Thoracic aorta (tissue), 2 donors: ENCODE data around the gene MAFG. TPM values are rescaled to one million over a fixed set of nuclear protein-coding genes. Genes with fewer than 3 reads are reported as not detected.

ENCODE experiments used
- ATAC-seq: fragments of 150-250 bp; one replicate; pipeline ENCODE4 v1.8.0; 2017; ENCODE audit warnings: low read depth; ENCODE audit not compliant: insufficient number of reproducible peaks, low FRiP score
- DNase-seq: peaks from one replicate; pipeline ENCODE4 v3.0.0-alpha.2; 2020; ENCODE audit warnings: low spot score
- H3K27ac ChIP-seq, 2 donors: fragments of 200-600 bp; sonication (generic); 1 replicate in 1 of 2; 2 replicates in 1 of 2; pipeline ENCODE4 v1.5.1; 2016; ENCODE audit warnings: mild to moderate bottlenecking in 2 of 2, moderate library complexity in 2 of 2
- H3K27me3 ChIP-seq: fragments of 200-600 bp; sonication (generic); replicated peaks from 2 replicates; pipeline ENCODE4 v1.6.0; 2016; ENCODE audit warnings: mild to moderate bottlenecking; ENCODE audit not compliant: insufficient read depth
- H3K36me3 ChIP-seq: fragments of 200-600 bp; sonication (generic); one replicate; pipeline ENCODE4 v1.5.1; 2016
- H3K4me1 ChIP-seq, 2 donors: fragments of 200-600 bp; sonication (generic); 1 replicate in 1 of 2; 2 replicates in 1 of 2; pipeline versions ENCODE4 v1.5.1 to v1.6.0; 2016; ENCODE audit warnings: low read depth in 2 of 2, mild to moderate bottlenecking in 1 of 2; ENCODE audit not compliant: control insufficient read depth in 1 of 2
- H3K4me3 ChIP-seq: fragments of 200-600 bp; sonication (generic); 2 replicates; pipeline ENCODE4 v1.5.1; 2016; ENCODE audit warnings: mild to moderate bottlenecking
- H3K9me3 ChIP-seq: fragments of 200-600 bp; sonication (generic); 2 replicates; pipeline ENCODE4 v1.5.1; 2016
- CTCF ChIP-seq: fragments of 200-600 bp; sonication (generic); IDR thresholded peaks from one replicate; pipeline ENCODE4 v1.5.1; 2019; ENCODE audit warnings: antibody characterized with exemption
- total RNA-seq, 2 donors: library from RNA; depleted of rRNA; stranded (reverse); fragments of >200 nt; gene quantifications; one replicate each; pipeline versions ENCODE4 v1.1.0 to v1.2.3, GENCODE V29; 2016

The MAFG gene
- total RNA-seq, 2 donors from 2014 or later, result 29.8 to 32.1 TPM

- Histone ChIP-seq H3K9me3 (no peaks in the 10 kb centered on the region), H3K27ac (no peak overlapping the region), H3K27me3 (no peaks in the 10 kb centered on the region), H3K36me3 (peaks cover 13% of the 10 kb centered on the region), H3K4me1 (peaks cover 9 to 13% of the 10 kb centered on the region in 2 donors), H3K4me3 (no peak overlapping the region)
- DNase-seq (no peak), ATAC-seq (no peak)
- no peak for TF ChIP-seq CTCF
These were observed 23.5 kb downstream of the MAFG start for GRCh38 chr17:81903896-81904599.

GRCh38 chr17:81903415-81903831 lies 24.1 kb downstream of the MAFG start:
- ATAC-seq, result no peak
- peaks cover 9 to 13% of the 10 kb centered on the region in 2 donors for H3K4me1 ChIP-seq
- TF ChIP-seq CTCF, result no peak
- DNase-seq, result no peak
- no peaks in the 10 kb centered on the region for H3K27me3 ChIP-seq
- peaks cover 19% of the 10 kb centered on the region for H3K36me3 ChIP-seq
- no peaks in the 10 kb centered on the region for H3K9me3 ChIP-seq
- no peak overlapping the region for H3K27ac ChIP-seq
- no peak overlapping the region for H3K4me3 ChIP-seq

- DNase-seq, result no peak
- H3K4me3 ChIP-seq, result peak overlapping the region; percentile 68
These were observed 24.7 kb downstream of the MAFG start for GRCh38 chr17:81902653-81903414.

GRCh38 chr17:81902023-81902652 lies 25.4 kb downstream of the MAFG start, which contains the start of gene NPB:
TSS of gene NPB (plus strand) at chr17:81902238. CDS start at chr17:81902278, 40 bp downstream.
- no peak for DNase-seq
- H3K9me3 ChIP-seq, result no peaks in the 10 kb centered on the region
- H3K36me3 ChIP-seq, result peaks cover 29% of the 10 kb centered on the region
- H3K27ac ChIP-seq, result no peak within 1 kb of the TSS
- no peaks in the 10 kb centered on the region for H3K27me3 ChIP-seq
- no peak for TF ChIP-seq CTCF
- ATAC-seq, result no peak
- H3K4me1 ChIP-seq, result peaks cover 9 to 13% of the 10 kb centered on the region in 2 donors
- H3K4me3 ChIP-seq, result peak within 1 kb of the TSS; percentile 68

More at GRCh38 chr17:81902653-81903414, 24.7 kb downstream of the MAFG start:
- ATAC-seq, result no peak
- H3K4me1 ChIP-seq, result peaks cover 9 to 13% of the 10 kb centered on the region in 2 donors
- peaks cover 25% of the 10 kb centered on the region for H3K36me3 ChIP-seq
- no peaks in the 10 kb centered on the region for H3K27me3 ChIP-seq
- H3K9me3 ChIP-seq, result no peaks in the 10 kb centered on the region
- no peak for TF ChIP-seq CTCF
- H3K27ac ChIP-seq, result no peak overlapping the region
